HL-60 (cell line): Measurements from ENCODE around the gene TLL1.

ENCODE experiments used
- GABPA ChIP-seq: IDR thresholded peaks from 2 replicates; pipeline ENCODE4 v1.6.1; 2012; ENCODE audit warnings: low read depth
- POLR2AphosphoS5 ChIP-seq: IDR thresholded peaks from 2 replicates; pipeline ENCODE4 v1.6.1; 2012; ENCODE audit warnings: low read depth
- SPI1 ChIP-seq: IDR thresholded peaks from 2 replicates; pipeline ENCODE4 v1.6.1; 2012; ENCODE audit warnings: low read depth, mild to moderate bottlenecking, borderline replicate concordance
- TF ChIP-seq, protein P1 (sequence below): IDR thresholded peaks from one replicate; pipeline ENCODE4 v1.5.1; 2011; ENCODE audit warnings: low read length, control low read depth, inconsistent platforms; ENCODE audit not compliant: insufficient read depth
- TF ChIP-seq, protein P2 (sequence below): IDR thresholded peaks from 2 replicates; pipeline ENCODE4 v1.6.1; 2012; ENCODE audit warnings: low read depth; ENCODE audit not compliant: insufficient replicate concordance

DNA sequence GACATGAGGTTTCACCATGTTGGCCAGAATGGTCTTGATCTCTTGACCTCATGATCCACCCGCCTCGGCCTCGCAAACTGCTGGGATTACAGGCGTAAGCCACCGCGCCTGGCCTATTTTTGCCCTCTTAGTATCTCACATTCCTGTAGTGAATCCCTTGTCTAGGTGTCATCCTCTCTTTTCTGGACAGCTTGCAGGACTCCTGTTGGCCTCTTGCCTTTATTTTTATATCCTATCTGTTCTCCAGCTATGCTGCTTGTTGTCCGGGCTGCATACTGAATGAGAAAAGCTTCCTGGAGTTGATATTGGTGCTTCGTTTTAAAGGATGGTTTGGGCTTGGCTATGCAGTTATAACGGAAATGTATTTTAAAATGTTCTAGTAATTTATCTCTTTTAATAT lies 148.6 kb downstream of the TLL1 start:
- TF ChIP-seq, protein P1, sequence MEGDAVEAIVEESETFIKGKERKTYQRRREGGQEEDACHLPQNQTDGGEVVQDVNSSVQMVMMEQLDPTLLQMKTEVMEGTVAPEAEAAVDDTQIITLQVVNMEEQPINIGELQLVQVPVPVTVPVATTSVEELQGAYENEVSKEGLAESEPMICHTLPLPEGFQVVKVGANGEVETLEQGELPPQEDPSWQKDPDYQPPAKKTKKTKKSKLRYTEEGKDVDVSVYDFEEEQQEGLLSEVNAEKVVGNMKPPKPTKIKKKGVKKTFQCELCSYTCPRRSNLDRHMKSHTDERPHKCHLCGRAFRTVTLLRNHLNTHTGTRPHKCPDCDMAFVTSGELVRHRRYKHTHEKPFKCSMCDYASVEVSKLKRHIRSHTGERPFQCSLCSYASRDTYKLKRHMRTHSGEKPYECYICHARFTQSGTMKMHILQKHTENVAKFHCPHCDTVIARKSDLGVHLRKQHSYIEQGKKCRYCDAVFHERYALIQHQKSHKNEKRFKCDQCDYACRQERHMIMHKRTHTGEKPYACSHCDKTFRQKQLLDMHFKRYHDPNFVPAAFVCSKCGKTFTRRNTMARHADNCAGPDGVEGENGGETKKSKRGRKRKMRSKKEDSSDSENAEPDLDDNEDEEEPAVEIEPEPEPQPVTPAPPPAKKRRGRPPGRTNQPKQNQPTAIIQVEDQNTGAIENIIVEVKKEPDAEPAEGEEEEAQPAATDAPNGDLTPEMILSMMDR = no peak
- TF ChIP-seq, protein P2, sequence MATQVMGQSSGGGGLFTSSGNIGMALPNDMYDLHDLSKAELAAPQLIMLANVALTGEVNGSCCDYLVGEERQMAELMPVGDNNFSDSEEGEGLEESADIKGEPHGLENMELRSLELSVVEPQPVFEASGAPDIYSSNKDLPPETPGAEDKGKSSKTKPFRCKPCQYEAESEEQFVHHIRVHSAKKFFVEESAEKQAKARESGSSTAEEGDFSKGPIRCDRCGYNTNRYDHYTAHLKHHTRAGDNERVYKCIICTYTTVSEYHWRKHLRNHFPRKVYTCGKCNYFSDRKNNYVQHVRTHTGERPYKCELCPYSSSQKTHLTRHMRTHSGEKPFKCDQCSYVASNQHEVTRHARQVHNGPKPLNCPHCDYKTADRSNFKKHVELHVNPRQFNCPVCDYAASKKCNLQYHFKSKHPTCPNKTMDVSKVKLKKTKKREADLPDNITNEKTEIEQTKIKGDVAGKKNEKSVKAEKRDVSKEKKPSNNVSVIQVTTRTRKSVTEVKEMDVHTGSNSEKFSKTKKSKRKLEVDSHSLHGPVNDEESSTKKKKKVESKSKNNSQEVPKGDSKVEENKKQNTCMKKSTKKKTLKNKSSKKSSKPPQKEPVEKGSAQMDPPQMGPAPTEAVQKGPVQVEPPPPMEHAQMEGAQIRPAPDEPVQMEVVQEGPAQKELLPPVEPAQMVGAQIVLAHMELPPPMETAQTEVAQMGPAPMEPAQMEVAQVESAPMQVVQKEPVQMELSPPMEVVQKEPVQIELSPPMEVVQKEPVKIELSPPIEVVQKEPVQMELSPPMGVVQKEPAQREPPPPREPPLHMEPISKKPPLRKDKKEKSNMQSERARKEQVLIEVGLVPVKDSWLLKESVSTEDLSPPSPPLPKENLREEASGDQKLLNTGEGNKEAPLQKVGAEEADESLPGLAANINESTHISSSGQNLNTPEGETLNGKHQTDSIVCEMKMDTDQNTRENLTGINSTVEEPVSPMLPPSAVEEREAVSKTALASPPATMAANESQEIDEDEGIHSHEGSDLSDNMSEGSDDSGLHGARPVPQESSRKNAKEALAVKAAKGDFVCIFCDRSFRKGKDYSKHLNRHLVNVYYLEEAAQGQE = no peak
- no peak for TF ChIP-seq POLR2AphosphoS5
- no peak for TF ChIP-seq GABPA
- TF ChIP-seq SPI1 = no peak
